ENCODE measurements around the gene KIF1B. TPM values are rescaled to one million over a fixed set of nuclear protein-coding genes. Genes with fewer than 3 reads are reported as not detected.
A peak's percentile ranks its signal among the peaks of the same experiment; 100 is the strongest.
"Not testable (repeated sequence)": the region's sequence is repeated elsewhere in the genome, so short reads cannot be mapped to it uniquely, and the experiment has no call there.

The KIF1B gene
- total and polyA plus RNA-seq, 11 donors: 25.0 to 137 (median 78.4) TPM

- ATAC-seq (no peak), DNase-seq (no peak)
- no peak for TF ChIP-seq CTCF (IDR thresholded peaks at IDR 0.05)
- no peak for TF ChIP-seq POLR2A (IDR thresholded peaks at IDR 0.05)
- WGBS, 4 donors: 85 to 93% (median 87%) methylated on average over 7 of the region's 7 CpGs
- no peaks in the 10 kb centered on the region for H3K36me3 ChIP-seq
- no peak overlapping the region for H3K4me3 ChIP-seq
- no peaks in the 10 kb centered on the region for H3K9me3 ChIP-seq
- H3K4me1 ChIP-seq: peaks cover 7 to 72% (median 34%) of the 10 kb centered on the region in 12 donors
- H3K27me3 ChIP-seq: no peaks in the 10 kb centered on the region
- intact Hi-C loops (cut with DNase I): loop anchor here in 6 of 10 donors (5.0 kb wide), 2 partner anchors 33 to 38 kb away; partner anchors contain the start of gene KIF1B (in 4 of the 6)
- H3K27ac ChIP-seq: peak overlapping the region in 1 of 12 donors; percentile 63
Measured at GRCh38 chr1:10250663-10251062, 40.3 kb downstream of the KIF1B start.

GRCh38 chr1:10251325-10252108 lies 41.1 kb downstream of the KIF1B start:
- DNase-seq, H3K27me3 ChIP-seq, H3K9me3 ChIP-seq, H3K36me3 ChIP-seq, H3K4me3 ChIP-seq: not testable (repeated sequence)
- ATAC-seq: peak in 1 of 4 donors; percentile 18
- intact Hi-C loops (cut with DNase I): loop anchor here in 6 of 10 donors (5.0 kb wide), 2 partner anchors 34 to 39 kb away; partner anchors contain the start of gene KIF1B (in 4 of the 6)
- Histone ChIP-seq H3K27ac (peak overlapping the region in 1 of 12 donors; percentile 63), H3K4me1 (peaks cover 7 to 64% (median 30%) of the 10 kb centered on the region in 12 donors)
- WGBS, 4 donors: 83 to 90% (median 84%) methylated on average over 9 of the region's 9 CpGs

- Histone ChIP-seq H3K27ac (no peak overlapping the region), H3K36me3 (peaks cover 0 to 18% (median 15%) of the 10 kb centered on the region in 9 donors), H3K9me3 (no peaks in the 10 kb centered on the region), H3K4me1 (peaks cover 7 to 64% (median 30%) of the 10 kb centered on the region in 12 donors), H3K4me3 (no peak overlapping the region), H3K27me3 (no peaks in the 10 kb centered on the region)
- intact Hi-C loops (cut with DNase I): loop anchor here in 6 of 10 donors (5.0 kb wide), 2 partner anchors 35 to 40 kb away; partner anchors contain the start of gene KIF1B (in 4 of the 6)
- 92 to 97% (median 95%) methylated on average over 6 of the region's 6 CpGs for WGBS, 4 donors
- no peak for ATAC-seq
- TF ChIP-seq CTCF (IDR thresholded peaks at IDR 0.05): no peak
- no peak for TF ChIP-seq POLR2A (IDR thresholded peaks at IDR 0.05)
- DNase-seq: no peak
Measured at GRCh38 chr1:10252508-10252907, 42.1 kb downstream of the KIF1B start.

- 94 to 100% (median 96%) methylated on average over 1 of the region's 1 CpG for WGBS, 4 donors
- intact Hi-C loops (cut with DNase I): loop anchor here in 6 of 10 donors (5.0 kb wide), 2 partner anchors 36 to 41 kb away; partner anchors contain the start of gene KIF1B (in 4 of the 6)
- Histone ChIP-seq H3K4me3 (no peak overlapping the region), H3K27me3 (no peaks in the 10 kb centered on the region), H3K27ac (peak overlapping the region; percentile 8 to 67 (median 48)), H3K36me3 (peaks cover 0 to 24% (median 16%) of the 10 kb centered on the region in 9 donors), H3K4me1 (peaks cover 7 to 67% (median 35%) of the 10 kb centered on the region in 12 donors), H3K9me3 (no peaks in the 10 kb centered on the region)
- DNase-seq: no peak
- TF ChIP-seq CTCF (IDR thresholded peaks at IDR 0.05) (no peak), POLR2A (IDR thresholded peaks at IDR 0.05) (no peak)
- no peak for ATAC-seq
Measured at GRCh38 chr1:10253149-10253548, 42.8 kb downstream of the KIF1B start.
